Astrocyte of the cerebellum (primary cell): ENCODE results near the gene SIX2.

Source experiments
- DNase-seq: peaks from one replicate; pipeline ENCODE4 v3.0.0-alpha.2; 2011; ENCODE audit warnings: low read depth
- H3K4me3 ChIP-seq: 2 replicates; pipeline ENCODE4 v1.5.1; 2011; ENCODE audit warnings: mild to moderate bottlenecking, low read depth, low read length, moderate library complexity
- in situ Hi-C: cut with HindIII; loops from 2 replicates; pipeline ENCODE4 v1.10.0; 2017; ENCODE audit warnings: low sequenced_read_pairs
- TF ChIP-seq, protein P1 (sequence below): IDR thresholded peaks from 2 replicates; pipeline ENCODE4 v1.5.1; 2012; ENCODE audit warnings: low read length, low read depth, moderate library complexity, mild to moderate bottlenecking; ENCODE audit errors: missing control alignments

The SIX2 gene

DNA sequence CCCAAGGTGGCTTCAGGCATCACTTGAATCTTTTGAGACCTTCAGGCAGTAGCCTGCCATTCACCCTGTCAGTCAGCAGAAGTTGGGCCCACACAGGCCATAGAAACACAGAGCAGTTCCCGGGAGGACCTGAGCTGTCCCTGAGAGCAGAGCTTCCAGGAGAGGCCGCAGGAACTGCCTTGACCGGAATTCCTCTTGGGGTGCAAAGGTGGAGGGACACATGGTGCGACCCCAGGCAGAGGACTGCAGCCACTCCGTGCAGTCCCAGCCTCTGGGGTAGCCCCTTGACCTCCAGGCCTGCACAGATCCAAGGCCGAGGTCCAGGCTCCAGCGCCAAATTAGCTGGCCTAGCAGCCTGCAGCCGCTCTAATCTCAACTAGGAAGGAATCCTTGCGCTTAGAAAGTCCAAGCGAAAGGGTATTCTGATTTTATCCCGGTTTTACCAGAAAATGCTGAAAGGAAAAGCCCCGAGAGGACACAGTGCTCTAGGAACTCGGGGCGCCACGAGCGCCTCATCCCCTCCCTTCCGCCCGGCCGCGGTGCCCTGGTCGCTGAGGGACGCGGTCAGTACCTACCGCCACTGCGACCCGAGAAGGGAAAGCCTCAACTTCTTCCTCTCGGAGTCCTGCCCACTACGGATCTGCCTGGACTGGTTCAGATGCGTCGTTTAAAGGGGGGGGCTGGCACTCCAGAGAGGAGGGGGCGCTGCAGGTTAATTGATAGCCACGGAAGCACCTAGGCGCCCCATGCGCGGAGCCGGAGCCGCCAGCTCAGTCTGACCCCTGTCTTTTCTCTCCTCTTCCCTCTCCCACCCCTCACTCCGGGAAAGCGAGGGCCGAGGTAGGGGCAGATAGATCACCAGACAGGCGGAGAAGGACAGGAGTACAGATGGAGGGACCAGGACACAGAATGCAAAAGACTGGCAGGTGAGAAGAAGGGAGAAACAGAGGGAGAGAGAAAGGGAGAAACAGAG is 5.4 kb downstream of the SIX2 start:
- TF ChIP-seq, protein P1, sequence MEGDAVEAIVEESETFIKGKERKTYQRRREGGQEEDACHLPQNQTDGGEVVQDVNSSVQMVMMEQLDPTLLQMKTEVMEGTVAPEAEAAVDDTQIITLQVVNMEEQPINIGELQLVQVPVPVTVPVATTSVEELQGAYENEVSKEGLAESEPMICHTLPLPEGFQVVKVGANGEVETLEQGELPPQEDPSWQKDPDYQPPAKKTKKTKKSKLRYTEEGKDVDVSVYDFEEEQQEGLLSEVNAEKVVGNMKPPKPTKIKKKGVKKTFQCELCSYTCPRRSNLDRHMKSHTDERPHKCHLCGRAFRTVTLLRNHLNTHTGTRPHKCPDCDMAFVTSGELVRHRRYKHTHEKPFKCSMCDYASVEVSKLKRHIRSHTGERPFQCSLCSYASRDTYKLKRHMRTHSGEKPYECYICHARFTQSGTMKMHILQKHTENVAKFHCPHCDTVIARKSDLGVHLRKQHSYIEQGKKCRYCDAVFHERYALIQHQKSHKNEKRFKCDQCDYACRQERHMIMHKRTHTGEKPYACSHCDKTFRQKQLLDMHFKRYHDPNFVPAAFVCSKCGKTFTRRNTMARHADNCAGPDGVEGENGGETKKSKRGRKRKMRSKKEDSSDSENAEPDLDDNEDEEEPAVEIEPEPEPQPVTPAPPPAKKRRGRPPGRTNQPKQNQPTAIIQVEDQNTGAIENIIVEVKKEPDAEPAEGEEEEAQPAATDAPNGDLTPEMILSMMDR: no peak
- peak overlapping the region; percentile 21 for H3K4me3 ChIP-seq
- in situ Hi-C loops: no loop called here
- DNase-seq: no peak

DNA sequence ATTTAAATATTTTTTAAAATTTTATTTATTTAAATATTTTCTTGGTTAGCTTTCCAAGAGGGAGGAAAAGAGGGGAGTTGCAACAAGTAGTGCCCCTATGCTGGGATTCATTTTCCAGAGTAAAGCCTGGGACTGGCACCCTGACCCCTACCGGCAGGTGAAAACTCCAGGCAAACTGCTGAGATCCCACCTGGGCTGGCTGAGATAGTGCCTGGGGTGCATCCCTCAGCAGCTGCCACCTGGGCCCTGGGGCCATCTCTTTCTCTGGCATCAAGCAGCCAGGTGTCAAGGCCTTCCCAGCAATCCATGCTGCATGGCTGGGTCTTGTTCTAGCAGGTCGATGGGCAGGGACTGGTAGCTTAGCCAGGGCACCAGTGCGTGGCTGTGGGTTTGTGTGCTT is 6.6 kb downstream of the SIX2 start:
- in situ Hi-C loops: no loop called here
- no peak overlapping the region for H3K4me3 ChIP-seq
- TF ChIP-seq, protein P1: no peak
- no peak for DNase-seq

DNA sequence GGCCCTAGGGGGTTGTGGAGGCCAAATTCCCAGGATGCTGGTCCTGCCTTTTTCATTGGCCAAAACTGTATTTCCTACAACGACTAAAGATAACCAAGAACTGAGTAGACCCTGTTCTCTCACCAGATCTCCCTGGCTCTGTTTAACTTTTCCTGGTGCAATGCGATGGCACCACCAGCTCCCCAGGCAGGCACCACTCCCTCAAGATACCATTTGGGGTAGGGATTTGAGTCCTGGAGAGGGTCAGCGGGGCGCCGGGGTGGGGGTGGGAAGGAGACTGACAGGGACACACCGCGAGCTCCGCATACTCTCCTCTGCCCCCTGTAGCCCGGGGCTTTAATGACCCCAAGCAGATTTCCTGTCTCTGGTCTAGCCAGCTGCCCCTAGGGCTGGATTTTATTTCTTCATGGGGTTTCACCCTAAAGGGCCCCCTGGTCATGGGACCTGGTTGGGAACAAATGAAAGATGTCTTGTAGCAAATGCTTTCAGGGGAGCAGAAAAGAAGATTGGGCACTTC is 7.3 kb downstream of the SIX2 start:
- H3K4me3 ChIP-seq: no peak overlapping the region
- in situ Hi-C loops: no loop called here
- no peak for DNase-seq
- TF ChIP-seq, protein P1: peak; percentile 3

DNA sequence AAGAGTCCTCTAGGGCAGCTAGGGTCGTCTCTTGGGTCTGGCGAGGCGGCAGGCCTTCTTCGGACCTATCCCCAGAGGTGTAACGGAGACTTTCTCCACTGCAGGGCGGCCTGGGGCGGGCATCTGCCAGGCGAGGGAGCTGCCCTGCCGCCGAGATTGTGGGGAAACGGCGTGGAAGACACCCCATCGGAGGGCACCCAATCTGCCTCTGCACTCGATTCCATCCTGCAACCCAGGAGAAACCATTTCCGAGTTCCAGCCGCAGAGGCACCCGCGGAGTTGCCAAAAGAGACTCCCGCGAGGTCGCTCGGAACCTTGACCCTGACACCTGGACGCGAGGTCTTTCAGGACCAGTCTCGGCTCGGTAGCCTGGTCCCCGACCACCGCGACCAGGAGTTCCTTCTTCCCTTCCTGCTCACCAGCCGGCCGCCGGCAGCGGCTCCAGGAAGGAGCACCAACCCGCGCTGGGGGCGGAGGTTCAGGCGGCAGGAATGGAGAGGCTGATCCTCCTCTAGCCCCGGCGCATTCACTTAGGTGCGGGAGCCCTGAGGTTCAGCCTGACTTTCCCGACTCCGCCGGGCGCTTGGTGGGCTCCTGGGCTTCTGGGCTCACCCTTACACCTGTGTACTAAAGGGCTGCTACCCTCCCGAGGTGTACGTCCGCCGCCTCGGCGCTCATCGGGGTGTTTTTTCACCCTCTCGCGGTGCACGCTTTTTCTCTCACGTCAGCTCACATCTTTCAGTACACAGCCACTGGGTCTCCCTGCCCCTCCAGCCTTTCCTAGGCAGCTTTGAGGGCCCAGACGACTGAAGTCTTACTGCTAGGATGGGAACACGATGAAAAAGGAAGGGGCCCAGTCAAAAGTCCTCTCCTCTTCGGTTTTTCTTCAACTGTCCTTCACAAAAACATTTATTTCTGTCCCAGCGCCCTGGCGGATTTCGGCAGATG is 8.1 kb downstream of the SIX2 start:
- DNase-seq: no peak
- H3K4me3 ChIP-seq: peak overlapping the region; percentile 25
- TF ChIP-seq, protein P1: no peak
- in situ Hi-C loops: no loop called here

DNA sequence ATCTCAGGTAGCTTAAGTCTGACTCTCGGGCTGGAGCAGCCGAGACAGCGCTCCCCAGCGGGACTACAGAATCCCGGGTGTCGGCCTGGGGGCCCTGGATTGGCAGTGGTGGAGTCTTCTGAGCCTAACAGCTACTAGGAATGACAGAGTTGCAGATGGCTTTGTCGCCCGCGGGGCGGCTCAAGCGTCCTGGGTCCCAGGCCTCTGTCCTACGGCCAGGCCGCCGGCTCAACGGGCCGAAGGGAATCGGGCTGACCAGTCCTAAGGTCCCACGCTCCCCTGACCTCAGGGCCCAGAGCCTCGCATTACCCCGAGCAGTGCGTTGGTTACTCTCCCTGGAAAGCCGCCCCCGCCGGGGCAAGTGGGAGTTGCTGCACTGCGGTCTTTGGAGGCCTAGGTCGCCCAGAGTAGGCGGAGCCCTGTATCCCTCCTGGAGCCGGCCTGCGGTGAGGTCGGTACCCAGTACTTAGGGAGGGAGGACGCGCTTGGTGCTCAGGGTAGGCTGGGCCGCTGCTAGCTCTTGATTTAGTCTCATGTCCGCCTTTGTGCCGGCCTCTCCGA is 8.8 kb downstream of the SIX2 start:
- DNase-seq: no peak
- in situ Hi-C loops: no loop called here
- no peak overlapping the region for H3K4me3 ChIP-seq
- TF ChIP-seq, protein P1: no peak

DNA sequence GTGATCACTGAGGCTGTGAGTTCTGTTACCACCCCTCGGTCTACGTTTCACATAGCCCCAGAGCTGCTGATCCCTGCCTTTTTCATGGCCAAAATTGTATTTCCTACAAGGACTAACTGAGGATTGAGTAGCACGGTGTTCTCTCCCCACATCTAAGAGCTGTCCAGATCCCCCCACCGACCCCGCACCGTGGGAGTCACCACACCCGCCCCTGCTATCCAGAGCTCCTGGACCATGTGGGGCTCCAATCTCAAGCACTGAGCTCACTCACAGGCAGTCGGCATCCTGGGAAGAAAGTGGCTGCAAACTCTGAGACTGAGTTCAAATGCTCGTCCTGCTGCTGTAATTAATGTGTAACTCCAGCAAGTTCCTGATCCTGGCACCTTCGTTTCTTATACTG is 9.7 kb downstream of the SIX2 start:
- in situ Hi-C loops: no loop called here
- no peak overlapping the region for H3K4me3 ChIP-seq
- TF ChIP-seq, protein P1: no peak
- no peak for DNase-seq
